T-helper 2 cell treated with Interferon-gamma antibody and Interleukin-4, amounts not matched to agents 5 μg/mL and 100 μg/mL, for 36 hours (primary cell): ENCODE results near the gene CACTIN.

Experiments
- DNase-seq: peaks from one replicate; pipeline ENCODE4 v3.0.0; 2021; ENCODE audit warnings: low spot score
- H3K27ac Mint-ChIP-seq: one replicate; pipeline ENCODE4 v1.8.0; 2021; ENCODE audit warnings: mild to moderate bottlenecking, mixed read lengths
- H3K27me3 Mint-ChIP-seq: one replicate; pipeline ENCODE4 v1.8.0; 2021; ENCODE audit warnings: low read depth, mixed read lengths
- H3K36me3 Mint-ChIP-seq: one replicate; pipeline ENCODE4 v1.8.0; 2021; ENCODE audit warnings: low read depth, mixed read lengths
- H3K4me1 Mint-ChIP-seq: one replicate; pipeline ENCODE4 v1.8.0; 2021; ENCODE audit warnings: low read depth, mixed read lengths
- H3K4me3 Mint-ChIP-seq: one replicate; pipeline ENCODE4 v1.8.0; 2022; ENCODE audit warnings: mild to moderate bottlenecking, moderate library complexity, mixed read lengths
- H3K9me3 Mint-ChIP-seq: one replicate; pipeline ENCODE4 v1.8.0; 2021; ENCODE audit warnings: mixed read lengths

Gene CACTIN

GRCh38 chr19:3608079-3608641 lies 18.4 kb downstream of the CACTIN start:
- peaks cover 8% of the 10 kb centered on the region for H3K27me3 Mint-ChIP-seq
- no peak for DNase-seq
- H3K4me1 Mint-ChIP-seq: peaks cover 4% of the 10 kb centered on the region
- peaks cover 8% of the 10 kb centered on the region for H3K36me3 Mint-ChIP-seq
- H3K9me3 Mint-ChIP-seq: no peaks in the 10 kb centered on the region
- no peak overlapping the region for H3K4me3 Mint-ChIP-seq
- no peak overlapping the region for H3K27ac Mint-ChIP-seq

GRCh38 chr19:3607303-3608078 lies 19.1 kb downstream of the CACTIN start:
- H3K27ac Mint-ChIP-seq: no peak overlapping the region
- peaks cover 8% of the 10 kb centered on the region for H3K36me3 Mint-ChIP-seq
- peaks cover 4% of the 10 kb centered on the region for H3K4me1 Mint-ChIP-seq
- no peak overlapping the region for H3K4me3 Mint-ChIP-seq
- H3K9me3 Mint-ChIP-seq: no peaks in the 10 kb centered on the region
- no peak for DNase-seq
- peaks cover 8% of the 10 kb centered on the region for H3K27me3 Mint-ChIP-seq

GRCh38 chr19:3606690-3607289 lies 19.8 kb downstream of the CACTIN start, which contains the start of gene TBXA2R:
TSS of gene TBXA2R (minus strand) at chr19:3606875. CDS start at chr19:3600634, 6,241 bp downstream.
- no peak within 1 kb of the TSS for H3K27ac Mint-ChIP-seq
- peak; percentile 24 for DNase-seq

GRCh38 chr19:3606174-3606689 lies 20.4 kb downstream of the CACTIN start:
- H3K27ac Mint-ChIP-seq: no peak overlapping the region
- DNase-seq: no peak
- peaks cover 4% of the 10 kb centered on the region for H3K4me1 Mint-ChIP-seq
- no peaks in the 10 kb centered on the region for H3K9me3 Mint-ChIP-seq
- H3K4me3 Mint-ChIP-seq: no peak overlapping the region
- H3K27me3 Mint-ChIP-seq: peaks cover 8% of the 10 kb centered on the region
- H3K36me3 Mint-ChIP-seq: peaks cover 5% of the 10 kb centered on the region

More at GRCh38 chr19:3606690-3607289, 19.8 kb downstream of the CACTIN start, which contains the start of gene TBXA2R:
- H3K27me3 Mint-ChIP-seq: peaks cover 8% of the 10 kb centered on the region
- H3K9me3 Mint-ChIP-seq: no peaks in the 10 kb centered on the region
- H3K36me3 Mint-ChIP-seq: peaks cover 5% of the 10 kb centered on the region
- H3K4me1 Mint-ChIP-seq: peaks cover 4% of the 10 kb centered on the region
- H3K4me3 Mint-ChIP-seq: no peak within 1 kb of the TSS

GRCh38 chr19:3605770-3606169 lies 20.8 kb downstream of the CACTIN start:
- H3K4me3 Mint-ChIP-seq: no peak overlapping the region
- H3K27me3 Mint-ChIP-seq: peaks cover 8% of the 10 kb centered on the region
- H3K4me1 Mint-ChIP-seq: peaks cover 4% of the 10 kb centered on the region
- DNase-seq: no peak
- peaks cover 5% of the 10 kb centered on the region for H3K36me3 Mint-ChIP-seq
- no peaks in the 10 kb centered on the region for H3K9me3 Mint-ChIP-seq
- no peak overlapping the region for H3K27ac Mint-ChIP-seq

- H3K9me3 Mint-ChIP-seq: no peaks in the 10 kb centered on the region
- peaks cover under 1% of the 10 kb centered on the region for H3K36me3 Mint-ChIP-seq
- peaks cover 4% of the 10 kb centered on the region for H3K4me1 Mint-ChIP-seq
- DNase-seq: no peak
- H3K4me3 Mint-ChIP-seq: no peak overlapping the region
- no peak overlapping the region for H3K27ac Mint-ChIP-seq
- peaks cover 8% of the 10 kb centered on the region for H3K27me3 Mint-ChIP-seq
Measured at GRCh38 chr19:3605361-3605760, 21.2 kb downstream of the CACTIN start.

- no peak for DNase-seq
- Mint-ChIP-seq H3K27me3 (peaks cover 8% of the 10 kb centered on the region), H3K27ac (no peak overlapping the region), H3K9me3 (no peaks in the 10 kb centered on the region), H3K36me3 (no peaks in the 10 kb centered on the region), H3K4me1 (peaks cover 4% of the 10 kb centered on the region), H3K4me3 (no peak overlapping the region)
Measured at GRCh38 chr19:3604987-3605343, 21.6 kb downstream of the CACTIN start.

GRCh38 chr19:3604227-3604986 lies 22.2 kb downstream of the CACTIN start:
- peaks cover 4% of the 10 kb centered on the region for H3K4me1 Mint-ChIP-seq
- no peak for DNase-seq
- no peaks in the 10 kb centered on the region for H3K9me3 Mint-ChIP-seq
- no peaks in the 10 kb centered on the region for H3K36me3 Mint-ChIP-seq
- no peak overlapping the region for H3K27ac Mint-ChIP-seq
- peaks cover 8% of the 10 kb centered on the region for H3K27me3 Mint-ChIP-seq
- H3K4me3 Mint-ChIP-seq: no peak overlapping the region

GRCh38 chr19:3603121-3603811 lies 23.3 kb downstream of the CACTIN start:
- Mint-ChIP-seq H3K27ac (no peak overlapping the region), H3K27me3 (peaks cover 8% of the 10 kb centered on the region), H3K9me3 (no peaks in the 10 kb centered on the region), H3K4me3 (no peak overlapping the region), H3K36me3 (no peaks in the 10 kb centered on the region), H3K4me1 (peaks cover 3% of the 10 kb centered on the region)
- no peak for DNase-seq

- DNase-seq: no peak
- Mint-ChIP-seq H3K9me3 (no peaks in the 10 kb centered on the region), H3K36me3 (no peaks in the 10 kb centered on the region), H3K27me3 (no peaks in the 10 kb centered on the region), H3K4me3 (no peak overlapping the region), H3K4me1 (no peaks in the 10 kb centered on the region), H3K27ac (no peak overlapping the region)
Measured at GRCh38 chr19:3601021-3601420, 25.6 kb downstream of the CACTIN start.

- no peaks in the 10 kb centered on the region for H3K36me3 Mint-ChIP-seq
Measured at GRCh38 chr19:3599776-3600187, 26.8 kb downstream of the CACTIN start.

GRCh38 chr19:3595521-3596061 lies 31.0 kb downstream of the CACTIN start:
- no peak overlapping the region for H3K27ac Mint-ChIP-seq
- no peaks in the 10 kb centered on the region for H3K4me1 Mint-ChIP-seq
- peaks cover 5% of the 10 kb centered on the region for H3K9me3 Mint-ChIP-seq
- H3K36me3 Mint-ChIP-seq: no peaks in the 10 kb centered on the region
- DNase-seq: no peak
- H3K4me3 Mint-ChIP-seq: no peak overlapping the region
- no peaks in the 10 kb centered on the region for H3K27me3 Mint-ChIP-seq

More at GRCh38 chr19:3599776-3600187, 26.8 kb downstream of the CACTIN start:
- no peaks in the 10 kb centered on the region for H3K9me3 Mint-ChIP-seq
- no peak overlapping the region for H3K27ac Mint-ChIP-seq
- no peak overlapping the region for H3K4me3 Mint-ChIP-seq
- DNase-seq: no peak
- H3K27me3 Mint-ChIP-seq: no peaks in the 10 kb centered on the region
- H3K4me1 Mint-ChIP-seq: no peaks in the 10 kb centered on the region

GRCh38 chr19:3593156-3593555 lies 33.4 kb downstream of the CACTIN start:
- Mint-ChIP-seq H3K4me1 (no peaks in the 10 kb centered on the region), H3K36me3 (no peaks in the 10 kb centered on the region), H3K4me3 (no peak overlapping the region), H3K9me3 (peaks cover 5% of the 10 kb centered on the region), H3K27me3 (no peaks in the 10 kb centered on the region), H3K27ac (no peak overlapping the region)
- no peak for DNase-seq
